NT2/D1 (cell line): ENCODE measurements around the gene LGALS3.

Source experiments
- SUZ12 ChIP-seq: IDR thresholded peaks from 2 replicates; pipeline ENCODE4 v1.6.1; 2011; ENCODE audit not compliant: insufficient read length, insufficient read depth; ENCODE audit errors: extremely low read depth
- YY1 ChIP-seq: IDR thresholded peaks from 2 replicates; pipeline ENCODE4 v1.6.1; 2011; ENCODE audit not compliant: insufficient read length, insufficient read depth
- ZNF274 ChIP-seq: IDR thresholded peaks from 2 replicates; pipeline ENCODE4 v1.6.1; 2011; ENCODE audit warnings: mild to moderate bottlenecking, low read depth, low read length

GRCh38 chr14:55103005-55103640 is 25.9 kb upstream of the LGALS3 start:
- TF ChIP-seq ZNF274 (no peak), SUZ12 (no peak), YY1 (no peak)
